HL-60/S4 treated with phorbol 12-myristate 13-acetate at 8.2 ng/mL for 4 days and 3 days (cell line): ENCODE results near the gene RUNX2.

Experiments
- in situ Hi-C: fragments of 300-500 bp; cut with MboI; formaldehyde crosslinking; loops from 2 replicates; pipeline ENCODE4 v1.15.0; 2022; ENCODE audit warnings: low sequenced_read_pairs

Gene RUNX2

GRCh38 chr6:45635284-45635867, 307.2 kb downstream of the RUNX2 start:
- in situ Hi-C loops, result no loop called here

- in situ Hi-C loops, result no loop called here
Measured at GRCh38 chr6:45637056-45637455, 308.9 kb downstream of the RUNX2 start.

GRCh38 chr6:45637611-45638257, 309.6 kb downstream of the RUNX2 start:
- in situ Hi-C loops, result no loop called here

GRCh38 chr6:45640081-45640491, 312.0 kb downstream of the RUNX2 start:
- in situ Hi-C loops, result no loop called here

GRCh38 chr6:45640811-45641210, 312.7 kb downstream of the RUNX2 start:
- in situ Hi-C loops, result no loop called here

- in situ Hi-C loops, result no loop called here
Measured at GRCh38 chr6:45642331-45643125, 314.4 kb downstream of the RUNX2 start.

- in situ Hi-C loops, result no loop called here
Measured at GRCh38 chr6:45643126-45643525, 315.0 kb downstream of the RUNX2 start.

GRCh38 chr6:45644720-45645119, 316.6 kb downstream of the RUNX2 start:
- in situ Hi-C loops, result no loop called here

- in situ Hi-C loops, result no loop called here
Measured at GRCh38 chr6:45645302-45645701, 317.2 kb downstream of the RUNX2 start.

- in situ Hi-C loops, result no loop called here
Measured at GRCh38 chr6:45647341-45648261, 319.5 kb downstream of the RUNX2 start.

GRCh38 chr6:45648262-45648620, 320.1 kb downstream of the RUNX2 start:
- in situ Hi-C loops, result no loop called here

- in situ Hi-C loops, result no loop called here
Measured at GRCh38 chr6:45650524-45651135, 322.5 kb downstream of the RUNX2 start.

GRCh38 chr6:45651301-45651700, 323.2 kb downstream of the RUNX2 start:
- in situ Hi-C loops, result no loop called here

- in situ Hi-C loops, result no loop called here
Measured at GRCh38 chr6:45652416-45652815, 324.3 kb downstream of the RUNX2 start.

- in situ Hi-C loops, result no loop called here
Measured at GRCh38 chr6:45653117-45653883, 325.2 kb downstream of the RUNX2 start.

- in situ Hi-C loops, result no loop called here
Measured at GRCh38 chr6:45654673-45655072, 326.5 kb downstream of the RUNX2 start.

- in situ Hi-C loops, result no loop called here
Measured at GRCh38 chr6:45655745-45656476, 327.8 kb downstream of the RUNX2 start.

- in situ Hi-C loops, result no loop called here
Measured at GRCh38 chr6:45657226-45657625, 329.1 kb downstream of the RUNX2 start.

- in situ Hi-C loops, result no loop called here
Measured at GRCh38 chr6:45658400-45658799, 330.3 kb downstream of the RUNX2 start.
